OCI-LY3 (cell line): ENCODE measurements around the gene TAC4.
"Not testable (repeated sequence)": the region's sequence is repeated elsewhere in the genome, so short reads cannot be mapped to it uniquely, and the experiment has no call there.

Source experiments
- H2AFZ ChIP-seq: fragments of 200-600, 300-600 bp; shearing (Covaris generic); 2 replicates; pipeline ENCODE4 v1.6.0; 2014; ENCODE audit warnings: antibody characterized with exemption, low read depth, low read length
- H3K27ac ChIP-seq: fragments of 200-600, 300-600 bp; sonication (generic); 2 replicates; pipeline ENCODE4 v1.5.1; 2014; ENCODE audit warnings: mild to moderate bottlenecking, low read length, moderate library complexity, mixed read lengths
- H3K27me3 ChIP-seq: fragments of 200-600, 300-600 bp; sonication (generic); 2 replicates; pipeline ENCODE4 v1.6.1; 2014; ENCODE audit warnings: low read depth, low read length, mixed read lengths
- H3K36me3 ChIP-seq: fragments of 200-600, 300-600 bp; sonication (generic); replicated peaks from 2 replicates; pipeline ENCODE3; 2014; ENCODE audit warnings: low read depth, low read length, mixed read lengths
- H3K4me1 ChIP-seq: fragments of 300-600, 200-600 bp; sonication (generic); 2 replicates; pipeline ENCODE4 v1.6.1; 2014; ENCODE audit warnings: low read length, mixed read lengths
- H3K4me2 ChIP-seq: fragments of 200-600, 300-600 bp; sonication (generic); 2 replicates; pipeline ENCODE4 v1.6.1; 2014; ENCODE audit warnings: low read length, mixed read lengths
- H3K4me3 ChIP-seq: fragments of 300-600, 200-600 bp; sonication (generic); 2 replicates; pipeline ENCODE4 v1.5.1; 2014; ENCODE audit warnings: antibody characterized with exemption, mild to moderate bottlenecking, low read length, moderate library complexity
- H3K79me2 ChIP-seq: fragments of 300-600, 200-600 bp; shearing (Covaris generic); 2 replicates; pipeline ENCODE4 v1.6.1; 2014; ENCODE audit warnings: mild to moderate bottlenecking, low read length, mixed read lengths
- H3K9ac ChIP-seq: fragments of 300-600, 200-600 bp; shearing (Covaris generic); 2 replicates; pipeline ENCODE4 v1.6.0; 2014; ENCODE audit warnings: mild to moderate bottlenecking, low read length, moderate library complexity
- H3K9me3 ChIP-seq: fragments of 200-600, 300-600 bp; shearing (Covaris generic); 2 replicates; pipeline ENCODE4 v1.6.1; 2014; ENCODE audit warnings: low read length, mixed read lengths; ENCODE audit not compliant: insufficient read depth
- H4K20me1 ChIP-seq: fragments of 200-600, 300-600 bp; sonication (generic); 2 replicates; pipeline ENCODE4 v1.6.1; 2016; ENCODE audit warnings: low read length, mixed read lengths; ENCODE audit not compliant: insufficient read depth
- CTCF ChIP-seq: fragments of 200-600, 300-600 bp; sonication (generic); IDR thresholded peaks from 2 replicates; pipeline ENCODE4 v1.5.1; 2014; ENCODE audit warnings: antibody characterized with exemption, low read length, low read depth
- EZH2phosphoT487 ChIP-seq: fragments of 200-600 bp; shearing (Covaris generic); IDR thresholded peaks from 2 replicates; pipeline ENCODE4 v1.6.1; 2018; ENCODE audit warnings: antibody characterized with exemption, mixed run types, low read depth

Gene TAC4

GRCh38 chr17:49832840-49833599 is 14.8 kb downstream of the TAC4 start:
- Histone ChIP-seq H3K79me2 (no peaks in the 10 kb centered on the region), H3K27me3 (no peaks in the 10 kb centered on the region), H3K4me1 (no peaks in the 10 kb centered on the region), H3K36me3 (peaks cover 20% of the 10 kb centered on the region), H3K27ac (no peak overlapping the region), H2AFZ (no peak overlapping the region), H3K9ac (no peak overlapping the region), H3K4me2 (no peak overlapping the region), H3K9me3 (no peaks in the 10 kb centered on the region), H4K20me1 (no peaks in the 10 kb centered on the region), H3K4me3 (no peak overlapping the region)
- TF ChIP-seq CTCF (no peak), EZH2phosphoT487 (no peak)

GRCh38 chr17:49830605-49831004 is 17.3 kb downstream of the TAC4 start:
- Histone ChIP-seq H4K20me1 (no peaks in the 10 kb centered on the region), H3K79me2 (no peaks in the 10 kb centered on the region), H3K27me3 (no peaks in the 10 kb centered on the region), H3K27ac (no peak overlapping the region), H3K9me3 (no peaks in the 10 kb centered on the region), H3K36me3 (peaks cover 33% of the 10 kb centered on the region), H3K4me3 (no peak overlapping the region), H3K4me2 (no peak overlapping the region), H3K4me1 (no peaks in the 10 kb centered on the region), H3K9ac (no peak overlapping the region), H2AFZ (no peak overlapping the region)
- TF ChIP-seq EZH2phosphoT487 (no peak), CTCF (no peak)

GRCh38 chr17:49829026-49829425 is 18.8 kb downstream of the TAC4 start:
- Histone ChIP-seq H3K27me3 (no peaks in the 10 kb centered on the region), H3K4me2 (no peak overlapping the region), H3K4me3 (no peak overlapping the region), H3K79me2 (no peaks in the 10 kb centered on the region), H3K9me3 (no peaks in the 10 kb centered on the region), H3K27ac (no peak overlapping the region), H4K20me1 (no peaks in the 10 kb centered on the region), H3K4me1 (no peaks in the 10 kb centered on the region), H2AFZ (no peak overlapping the region), H3K36me3 (peaks cover 34% of the 10 kb centered on the region), H3K9ac (no peak overlapping the region)
- TF ChIP-seq EZH2phosphoT487, result no peak
- TF ChIP-seq CTCF, result no peak

- H3K36me3 ChIP-seq, result peaks cover 36% of the 10 kb centered on the region
- not testable (repeated sequence) for H3K4me3 ChIP-seq, H3K4me2 ChIP-seq, H3K9ac ChIP-seq, H4K20me1 ChIP-seq, H2AFZ ChIP-seq, H3K27ac ChIP-seq, H3K27me3 ChIP-seq, H3K79me2 ChIP-seq, H3K9me3 ChIP-seq, H3K4me1 ChIP-seq
Observed at GRCh38 chr17:49828325-49828724, 19.5 kb downstream of the TAC4 start.
